SK-N-SH (cell line): ENCODE measurements around the gene KRT3.

Experiments used
- ELF1 ChIP-seq: IDR thresholded peaks from 2 replicates; pipeline ENCODE4 v1.4.0; 2012
- EP300 ChIP-seq, 2 experiments: IDR thresholded peaks; 2 replicates each; pipeline versions ENCODE4 v1.4.0 to v1.6.1; 2012; ENCODE audit warnings: borderline replicate concordance in 1 of 2, low read depth in 1 of 2, low read length in 1 of 2
- MAX ChIP-seq: IDR thresholded peaks from 2 replicates; pipeline ENCODE4 v1.4.0; 2012; ENCODE audit warnings: low read depth
- NRF1 ChIP-seq: IDR thresholded peaks from 2 replicates; pipeline ENCODE4 v1.6.1; 2012; ENCODE audit warnings: low read depth, mild to moderate bottlenecking, low read length
- RAD21 ChIP-seq: IDR thresholded peaks from 2 replicates; pipeline ENCODE4 v1.6.1; 2012; ENCODE audit warnings: mild to moderate bottlenecking, low read length
- RCOR1 ChIP-seq: fragments of 150-350 bp; IDR thresholded peaks from 2 replicates; pipeline ENCODE4 v1.6.1; 2017; ENCODE audit warnings: antibody characterized with exemption, low read length
- REST ChIP-seq: IDR thresholded peaks from 2 replicates; pipeline ENCODE4 v1.6.1; 2012; ENCODE audit warnings: mild to moderate bottlenecking, low read depth, low read length, moderate library complexity
- RFX5 ChIP-seq: IDR thresholded peaks from 2 replicates; pipeline ENCODE4 v1.6.1; 2012; ENCODE audit warnings: mild to moderate bottlenecking, improper control_type of control experiment, low read length
- SIN3A ChIP-seq: IDR thresholded peaks from 2 replicates; pipeline ENCODE4 v1.6.1; 2012; ENCODE audit warnings: low read depth, mild to moderate bottlenecking, low read length, moderate library complexity, borderline replicate concordance
- TCF12 ChIP-seq: IDR thresholded peaks from 2 replicates; pipeline ENCODE4 v1.4.0; 2012
- YY1 ChIP-seq: IDR thresholded peaks from 2 replicates; pipeline ENCODE4 v1.4.0; 2012; ENCODE audit warnings: low read depth, mild to moderate bottlenecking
- ZBTB33 ChIP-seq: IDR thresholded peaks from 2 replicates; pipeline ENCODE4 v1.4.0; 2012; ENCODE audit warnings: low read depth, borderline replicate concordance
- TF ChIP-seq, protein P1 (sequence below): fragments of 200-600 bp; sonication (generic); IDR thresholded peaks from 2 replicates; pipeline ENCODE4 v1.6.1; 2017; ENCODE audit warnings: antibody characterized with exemption, mild to moderate bottlenecking, moderate library complexity
- TF ChIP-seq, protein P2 (sequence below): IDR thresholded peaks from 2 replicates; pipeline ENCODE4; 2012

DNA sequence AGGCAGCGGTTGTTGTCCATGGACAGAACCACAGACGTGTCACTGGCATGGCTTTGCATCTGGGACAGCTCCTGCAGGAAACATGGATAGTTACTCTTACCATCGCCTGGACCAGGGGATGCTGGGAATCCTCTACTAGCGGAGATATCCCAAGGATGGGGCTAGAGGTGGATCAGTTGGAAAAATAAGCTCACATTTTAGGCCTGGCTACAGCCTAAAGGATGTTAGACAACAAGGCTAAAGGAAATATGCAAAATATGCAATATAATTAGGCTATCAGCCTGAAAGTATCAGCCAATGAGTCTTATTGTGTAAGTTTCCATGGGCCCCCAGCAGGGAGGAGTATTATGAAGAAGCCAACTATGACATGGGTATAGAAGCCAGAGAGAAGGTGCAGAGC is 23.7 kb downstream of the KRT3 start:
- TF ChIP-seq RFX5 = no peak
- TF ChIP-seq, protein P1, sequence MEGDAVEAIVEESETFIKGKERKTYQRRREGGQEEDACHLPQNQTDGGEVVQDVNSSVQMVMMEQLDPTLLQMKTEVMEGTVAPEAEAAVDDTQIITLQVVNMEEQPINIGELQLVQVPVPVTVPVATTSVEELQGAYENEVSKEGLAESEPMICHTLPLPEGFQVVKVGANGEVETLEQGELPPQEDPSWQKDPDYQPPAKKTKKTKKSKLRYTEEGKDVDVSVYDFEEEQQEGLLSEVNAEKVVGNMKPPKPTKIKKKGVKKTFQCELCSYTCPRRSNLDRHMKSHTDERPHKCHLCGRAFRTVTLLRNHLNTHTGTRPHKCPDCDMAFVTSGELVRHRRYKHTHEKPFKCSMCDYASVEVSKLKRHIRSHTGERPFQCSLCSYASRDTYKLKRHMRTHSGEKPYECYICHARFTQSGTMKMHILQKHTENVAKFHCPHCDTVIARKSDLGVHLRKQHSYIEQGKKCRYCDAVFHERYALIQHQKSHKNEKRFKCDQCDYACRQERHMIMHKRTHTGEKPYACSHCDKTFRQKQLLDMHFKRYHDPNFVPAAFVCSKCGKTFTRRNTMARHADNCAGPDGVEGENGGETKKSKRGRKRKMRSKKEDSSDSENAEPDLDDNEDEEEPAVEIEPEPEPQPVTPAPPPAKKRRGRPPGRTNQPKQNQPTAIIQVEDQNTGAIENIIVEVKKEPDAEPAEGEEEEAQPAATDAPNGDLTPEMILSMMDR = no peak
- TF ChIP-seq RCOR1 = no peak
- no peak for TF ChIP-seq YY1
- TF ChIP-seq ELF1 = no peak
- TF ChIP-seq, protein P2, sequence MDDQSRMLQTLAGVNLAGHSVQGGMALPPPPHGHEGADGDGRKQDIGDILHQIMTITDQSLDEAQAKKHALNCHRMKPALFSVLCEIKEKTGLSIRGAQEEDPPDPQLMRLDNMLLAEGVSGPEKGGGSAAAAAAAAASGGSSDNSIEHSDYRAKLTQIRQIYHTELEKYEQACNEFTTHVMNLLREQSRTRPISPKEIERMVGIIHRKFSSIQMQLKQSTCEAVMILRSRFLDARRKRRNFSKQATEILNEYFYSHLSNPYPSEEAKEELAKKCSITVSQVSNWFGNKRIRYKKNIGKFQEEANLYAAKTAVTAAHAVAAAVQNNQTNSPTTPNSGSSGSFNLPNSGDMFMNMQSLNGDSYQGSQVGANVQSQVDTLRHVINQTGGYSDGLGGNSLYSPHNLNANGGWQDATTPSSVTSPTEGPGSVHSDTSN = no peak
- TF ChIP-seq TCF12 = no peak
- no peak for TF ChIP-seq SIN3A
- TF ChIP-seq RAD21 = no peak
- TF ChIP-seq ZBTB33 = no peak
- TF ChIP-seq MAX = no peak
- TF ChIP-seq NRF1 = no peak
- TF ChIP-seq REST = no peak
- TF ChIP-seq EP300 (IDR thresholded peaks at IDR 0.05; ENCODE audit: borderline replicate concordance in 1 of 2, low read depth in 1 of 2, low read length in 1 of 2) = no peak
